Smooth muscle cell (in vitro differentiated cells): ENCODE data around the gene DGCR2. TPM values are rescaled to one million over a fixed set of nuclear protein-coding genes. Genes with fewer than 3 reads are reported as not detected.

ENCODE experiments used
- DNase-seq: peaks from one replicate; lab custom pipeline; 2025; ENCODE audit not compliant: unreplicated experiment; lab: John Stamatoyannopoulos, UW
- H2AFZ ChIP-seq: fragments of 200-600 bp; sonication (generic); 2 replicates; pipeline ENCODE4 v1.6.0; 2016; ENCODE audit warnings: antibody characterized with exemption, low read depth, mild to moderate bottlenecking
- H3F3A ChIP-seq: fragments of 200-600 bp; sonication (generic); 2 replicates; pipeline ENCODE4 v1.6.0; 2017; ENCODE audit warnings: antibody characterized with exemption, low read depth
- H3K27ac ChIP-seq: fragments of 200-600 bp; sonication (generic); 2 replicates; pipeline ENCODE4 v1.5.1; 2016; ENCODE audit warnings: low read depth, mild to moderate bottlenecking
- H3K27me3 ChIP-seq: fragments of 200-600 bp; sonication (generic); 2 replicates; pipeline ENCODE4 v1.6.1; 2016; ENCODE audit warnings: low read depth, mild to moderate bottlenecking
- H3K36me3 ChIP-seq: fragments of 200-600 bp; sonication (generic); 2 replicates; pipeline ENCODE4 v1.5.1; 2016; ENCODE audit warnings: low read depth
- H3K4me1 ChIP-seq: fragments of 200-600 bp; sonication (generic); 2 replicates; pipeline ENCODE4 v1.5.1; 2016; ENCODE audit warnings: low read depth
- H3K4me2 ChIP-seq: fragments of 200-600 bp; sonication (generic); 2 replicates; pipeline ENCODE4 v1.6.0; 2016; ENCODE audit warnings: mild to moderate bottlenecking
- H3K4me3 ChIP-seq: fragments of 200-600 bp; sonication (generic); 2 replicates; pipeline ENCODE4 v1.5.1; 2016; ENCODE audit warnings: mild to moderate bottlenecking
- H3K79me2 ChIP-seq: fragments of 200-600 bp; sonication (generic); 2 replicates; pipeline ENCODE4 v1.6.0; 2016; ENCODE audit warnings: low read depth, mild to moderate bottlenecking
- H3K9ac ChIP-seq: fragments of 200-600 bp; sonication (generic); 2 replicates; pipeline ENCODE4 v1.6.0; 2016; ENCODE audit warnings: low read depth
- H3K9me3 ChIP-seq: fragments of 200-600 bp; sonication (generic); replicated peaks from 2 replicates; pipeline ENCODE4 v1.5.1; 2016; ENCODE audit warnings: low read depth
- H4K20me1 ChIP-seq: fragments of 200-600 bp; sonication (generic); 2 replicates; pipeline ENCODE4 v1.6.0; 2016; ENCODE audit warnings: low read depth
- CTCF ChIP-seq: fragments of 200-600 bp; sonication (generic); IDR thresholded peaks from 2 replicates; pipeline ENCODE4 v1.5.1; 2017; ENCODE audit warnings: borderline replicate concordance, mild to moderate bottlenecking, antibody characterized with exemption; ENCODE audit not compliant: insufficient read depth, poor library complexity, severe bottlenecking
- WGBS: methylation state at CpG from one replicate; pipeline ENCODE4 v1.1.7; 2016; ENCODE audit warnings: low lambda C conversion rate; 5-methylcytosine and 5-hydroxymethylcytosine counted together
- polyA plus RNA-seq: library from polyadenylated mRNA; unstranded; fragments of >200 nt; fragmentation: Nextera tagmentation; extraction: Ambion mirVana; gene quantifications from 2 replicates; pipeline ENCODE4 v1.2.1, GENCODE V29; 2016
- total RNA-seq: library from RNA; depleted of rRNA; stranded (reverse); fragments of >200 nt; gene quantifications from 2 replicates; pipeline ENCODE4 v1.2.3, GENCODE V29; 2014

Gene DGCR2
- total and polyA plus RNA-seq, 2 experiments from 2014 or later, result 46.7 to 53.2 TPM

- no peaks in the 10 kb centered on the region for H3K4me1 ChIP-seq
- no peak overlapping the region for H2AFZ ChIP-seq
- peaks cover 69% of the 10 kb centered on the region for H3K27me3 ChIP-seq
- H3K9ac ChIP-seq, result no peak overlapping the region
- no peak overlapping the region for H3K4me3 ChIP-seq
- no peaks in the 10 kb centered on the region for H3F3A ChIP-seq
- H3K36me3 ChIP-seq, result no peaks in the 10 kb centered on the region
- no peak overlapping the region for H3K27ac ChIP-seq
- no peak for TF ChIP-seq CTCF
- no peak overlapping the region for H3K4me2 ChIP-seq
- 74% methylated on average over 10 of the region's 10 CpGs for WGBS
- H3K9me3 ChIP-seq, result no peaks in the 10 kb centered on the region
- no peaks in the 10 kb centered on the region for H4K20me1 ChIP-seq
- no peaks in the 10 kb centered on the region for H3K79me2 ChIP-seq
- no peak for DNase-seq
Measured at GRCh38 chr22:19151329-19152191, 29.3 kb upstream of the DGCR2 start.

- Histone ChIP-seq H3K27ac (no peak overlapping the region), H3K9ac (no peak overlapping the region), H3K4me3 (no peak overlapping the region), H3K27me3 (peaks cover 76% of the 10 kb centered on the region), H3K36me3 (no peaks in the 10 kb centered on the region), H3K9me3 (no peaks in the 10 kb centered on the region), H3K79me2 (no peaks in the 10 kb centered on the region), H2AFZ (no peak overlapping the region), H3K4me2 (no peak overlapping the region), H3K4me1 (no peaks in the 10 kb centered on the region), H3F3A (no peaks in the 10 kb centered on the region), H4K20me1 (no peaks in the 10 kb centered on the region)
- WGBS, result 30% methylated on average over 41 of the region's 68 CpGs
- DNase-seq, result no peak
- no peak for TF ChIP-seq CTCF
Measured at GRCh38 chr22:19150482-19151328, 28.5 kb upstream of the DGCR2 start.

GRCh38 chr22:19149991-19150390, 27.8 kb upstream of the DGCR2 start, which contains the start of gene GSC2:
GSC2 (minus strand) TSS chr22:19150292; CDS start chr22:19150283, 9 bp downstream.
- Histone ChIP-seq H3K27me3 (peaks cover 76% of the 10 kb centered on the region), H3K27ac (no peak within 1 kb of the TSS), H4K20me1 (no peaks in the 10 kb centered on the region), H3K4me3 (peak within 1 kb of the TSS; percentile 5), H2AFZ (no peak within 1 kb of the TSS), H3K79me2 (no peaks in the 10 kb centered on the region), H3K4me2 (peak within 1 kb of the TSS; percentile 74), H3K4me1 (no peaks in the 10 kb centered on the region), H3K9me3 (no peaks in the 10 kb centered on the region), H3F3A (no peaks in the 10 kb centered on the region), H3K9ac (no peak within 1 kb of the TSS), H3K36me3 (no peaks in the 10 kb centered on the region)
- DNase-seq, result no peak
- WGBS, result 6% methylated on average over 31 of the region's 59 CpGs
- no peak for TF ChIP-seq CTCF
